NCI-H146 treated with DMSO at 0.1 percent for 48 hours (cell line): Measurements from ENCODE around the gene BCL2L15.

Experiments
- DNase-seq: peaks from one replicate; lab custom pipeline; 2025; ENCODE audit not compliant: unreplicated experiment; lab: John Stamatoyannopoulos, UW

Gene BCL2L15

GRCh38 chr1:113912594-113913311 lies 25.4 kb upstream of the BCL2L15 start:
- no peak for DNase-seq

- peak; percentile 30 for DNase-seq
These were observed 18.1 kb upstream of the BCL2L15 start for GRCh38 chr1:113905435-113905861.

GRCh38 chr1:113904674-113905434 lies 17.5 kb upstream of the BCL2L15 start, which contains the start of the genes AP4B1 and DCLRE1B:
AP4B1 (minus strand) TSS chr1:113904799; CDS start chr1:113904717, 82 bp downstream.
DCLRE1B (plus strand) TSS chr1:113905326; CDS start chr1:113905587, 261 bp downstream.
- DNase-seq = peak; percentile 98

- DNase-seq = peak; percentile 74
These were observed 16.9 kb upstream of the BCL2L15 start for GRCh38 chr1:113904293-113904673.

GRCh38 chr1:113903501-113904292 lies 16.3 kb upstream of the BCL2L15 start:
- no peak for DNase-seq

GRCh38 chr1:113901191-113901590 lies 13.8 kb upstream of the BCL2L15 start:
- DNase-seq = no peak

GRCh38 chr1:113899111-113899510 lies 11.7 kb upstream of the BCL2L15 start:
- DNase-seq = no peak

GRCh38 chr1:113898241-113898814 lies 10.9 kb upstream of the BCL2L15 start:
- DNase-seq = no peak

GRCh38 chr1:113895961-113896360 lies 8.6 kb upstream of the BCL2L15 start:
- DNase-seq = no peak

GRCh38 chr1:113895098-113895497 lies 7.7 kb upstream of the BCL2L15 start:
- no peak for DNase-seq

- DNase-seq = no peak
These were observed 5.9 kb upstream of the BCL2L15 start for GRCh38 chr1:113893267-113893666.

GRCh38 chr1:113891631-113892220 lies 4.3 kb upstream of the BCL2L15 start:
- DNase-seq = no peak

- no peak for DNase-seq
These were observed 3.4 kb upstream of the BCL2L15 start for GRCh38 chr1:113890816-113891215.

GRCh38 chr1:113886417-113887401 lies 672 bp downstream of the BCL2L15 start:
- DNase-seq = no peak

- no peak for DNase-seq
These were observed 5.7 kb downstream of the BCL2L15 start for GRCh38 chr1:113881661-113882060.

- DNase-seq = no peak
These were observed 7.7 kb downstream of the BCL2L15 start for GRCh38 chr1:113879739-113880038.

- no peak for DNase-seq
These were observed 11.2 kb downstream of the BCL2L15 start for GRCh38 chr1:113876176-113876575.

GRCh38 chr1:113875714-113876113 lies 11.7 kb downstream of the BCL2L15 start:
- DNase-seq = no peak

GRCh38 chr1:113874012-113874879 lies 13.1 kb downstream of the BCL2L15 start:
- DNase-seq = no peak
